H9 (cell line): Measurements from ENCODE around the gene SETDB2. TPM values are rescaled to one million over a fixed set of nuclear protein-coding genes. Genes with fewer than 3 reads are reported as not detected.

Source experiments
- DNase-seq: peaks from one replicate; pipeline ENCODE4 v3.0.0-alpha.2; 2017
- H2AFZ ChIP-seq: one replicate; pipeline ENCODE4 v1.6.1; 2013; ENCODE audit warnings: mild to moderate bottlenecking, low read length, control low read depth, moderate library complexity
- H2AK5ac ChIP-seq: 2 replicates; pipeline ENCODE4 v1.6.1; 2013; ENCODE audit warnings: low read length, control low read depth, mixed read lengths; ENCODE audit not compliant: insufficient read length
- H2BK120ac ChIP-seq: one replicate; pipeline ENCODE4 v1.6.1; 2013; ENCODE audit warnings: low read depth, mild to moderate bottlenecking, low read length, control low read depth, inconsistent platforms; ENCODE audit not compliant: poor library complexity, severe bottlenecking
- H2BK12ac ChIP-seq: 2 replicates; pipeline ENCODE4 v1.6.1; 2013; ENCODE audit warnings: low read length, control low read depth, mixed read lengths, low read depth; ENCODE audit not compliant: insufficient read length
- H2BK15ac ChIP-seq: 2 replicates; pipeline ENCODE4 v1.6.1; 2013; ENCODE audit warnings: low read depth, low read length, control low read depth
- H2BK20ac ChIP-seq: one replicate; pipeline ENCODE4 v1.6.1; 2013; ENCODE audit warnings: low read depth, mild to moderate bottlenecking, low read length, control low read depth, inconsistent platforms; ENCODE audit not compliant: poor library complexity, severe bottlenecking
- H2BK5ac ChIP-seq: 2 replicates; pipeline ENCODE4 v1.6.1; 2013; ENCODE audit warnings: low read length, control low read depth, mixed read lengths; ENCODE audit not compliant: insufficient read length
- H3K14ac ChIP-seq: 2 replicates; pipeline ENCODE4 v1.6.1; 2013; ENCODE audit warnings: low read length, control low read depth; ENCODE audit not compliant: insufficient read depth
- H3K18ac ChIP-seq: 2 replicates; pipeline ENCODE4 v1.6.1; 2013; ENCODE audit warnings: low read depth, mild to moderate bottlenecking, mixed read lengths, low read length, control low read depth; ENCODE audit not compliant: insufficient read length
- H3K23ac ChIP-seq: 2 replicates; pipeline ENCODE4 v1.6.1; 2013; ENCODE audit warnings: low read length, control low read depth, mixed read lengths, low read depth; ENCODE audit not compliant: insufficient read length
- H3K23me2 ChIP-seq: 2 replicates; pipeline ENCODE4 v1.6.1; 2013; ENCODE audit warnings: low read depth, mild to moderate bottlenecking, mixed read lengths, low read length, control low read depth; ENCODE audit not compliant: insufficient read length, poor library complexity, severe bottlenecking
- H3K27ac ChIP-seq: 2 replicates; pipeline ENCODE4 v1.5.1; 2013; ENCODE audit warnings: low read length, control low read depth, mixed read lengths, low read depth; ENCODE audit not compliant: insufficient read length
- H3K27me3 ChIP-seq: 2 replicates; pipeline ENCODE4 v1.6.1; 2013; ENCODE audit warnings: low read length, control low read depth, inconsistent platforms; ENCODE audit not compliant: insufficient read depth
- H3K4ac ChIP-seq: 2 replicates; pipeline ENCODE4 v1.6.1; 2013; ENCODE audit warnings: low read depth, mild to moderate bottlenecking, control low read depth, inconsistent platforms, low read length, moderate library complexity
- H3K4me1 ChIP-seq: 2 replicates; pipeline ENCODE4 v1.6.1; 2013; ENCODE audit warnings: low read length, control low read depth, inconsistent platforms; ENCODE audit not compliant: insufficient read depth
- H3K4me2 ChIP-seq: 2 replicates; pipeline ENCODE4 v1.6.1; 2013; ENCODE audit warnings: low read length, control low read depth, mixed read lengths; ENCODE audit not compliant: insufficient read length, insufficient read depth
- H3K56ac ChIP-seq: 2 replicates; pipeline ENCODE4 v1.6.1; 2013; ENCODE audit warnings: low read depth, mild to moderate bottlenecking, mixed read lengths, low read length, control low read depth; ENCODE audit not compliant: insufficient read length
- H3K79me1 ChIP-seq: 2 replicates; pipeline ENCODE4 v1.6.1; 2013; ENCODE audit warnings: low read depth, mild to moderate bottlenecking, moderate library complexity, low read length, control low read depth, inconsistent platforms; ENCODE audit not compliant: insufficient read depth, poor library complexity, severe bottlenecking
- H3K79me2 ChIP-seq: 2 replicates; pipeline ENCODE4 v1.6.1; 2013; ENCODE audit warnings: low read length, control low read depth, inconsistent platforms; ENCODE audit not compliant: insufficient read depth
- H3K9ac ChIP-seq: 2 replicates; pipeline ENCODE4 v1.6.1; 2013; ENCODE audit warnings: low read length, control low read depth, mixed read lengths; ENCODE audit not compliant: insufficient read length; ENCODE audit errors: extremely low read depth
- H3K9me3 ChIP-seq: one replicate; pipeline ENCODE4 v1.6.1; 2013; ENCODE audit warnings: low read depth, low read length, inconsistent platforms; ENCODE audit not compliant: control insufficient read depth
- H3T11ph ChIP-seq: one replicate; pipeline ENCODE4 v1.6.1; 2013; ENCODE audit warnings: mild to moderate bottlenecking, low read length, control low read depth, inconsistent platforms
- H4K20me1 ChIP-seq: one replicate; pipeline ENCODE4 v1.6.1; 2013; ENCODE audit not compliant: control insufficient read depth, insufficient read length, insufficient read depth
- H4K5ac ChIP-seq: 2 replicates; pipeline ENCODE4 v1.6.1; 2013; ENCODE audit warnings: low read depth, mild to moderate bottlenecking, mixed read lengths, low read length, control low read depth; ENCODE audit not compliant: insufficient read length
- H4K8ac ChIP-seq: replicated peaks from 2 replicates; pipeline ENCODE4 v1.6.1; 2013; ENCODE audit warnings: low read length, control low read depth, mixed read lengths, low read depth; ENCODE audit not compliant: insufficient read length
- H4K91ac ChIP-seq: 2 replicates; pipeline ENCODE4 v1.6.1; 2013; ENCODE audit warnings: low read depth, mild to moderate bottlenecking, moderate library complexity, mixed read lengths, low read length, control low read depth; ENCODE audit not compliant: insufficient read length
- H3K27ac Mint-ChIP-seq, 3 experiments: 2 replicates in 2 of 3; 3 replicates in 1 of 3; pipeline ENCODE4 v1.8.0; 2020 to 2021; ENCODE audit warnings: mixed read lengths in 3 of 3, mild to moderate bottlenecking in 1 of 3, moderate library complexity in 1 of 3
- H3K27me3 Mint-ChIP-seq: 2 replicates; pipeline ENCODE4 v1.8.0; 2021; ENCODE audit warnings: low read depth, mild to moderate bottlenecking, moderate library complexity, mixed read lengths
- H3K36me3 Mint-ChIP-seq, 3 experiments: 2 replicates in 2 of 3; 3 replicates in 1 of 3; pipeline ENCODE4 v1.8.0; 2020 to 2021; ENCODE audit warnings: low read depth in 3 of 3, mixed read lengths in 3 of 3; ENCODE audit not compliant: insufficient read depth in 1 of 3
- H3K4me1 Mint-ChIP-seq, 2 experiments: 2 replicates each; pipeline ENCODE4 v1.8.0; 2020; ENCODE audit warnings: mixed read lengths in 2 of 2
- H3K4me3 Mint-ChIP-seq, 2 experiments: 2 replicates in 1 of 2; 3 replicates in 1 of 2; pipeline ENCODE4 v1.8.0; 2020 to 2021; ENCODE audit warnings: mild to moderate bottlenecking in 2 of 2, mixed read lengths in 2 of 2, moderate library complexity in 1 of 2
- H3K9me3 Mint-ChIP-seq, 2 experiments: 2 replicates in 1 of 2; 3 replicates in 1 of 2; pipeline ENCODE4 v1.8.0; 2020; ENCODE audit warnings: mild to moderate bottlenecking in 2 of 2, mixed read lengths in 2 of 2, moderate library complexity in 1 of 2
- CTCF ChIP-seq: fragments of 200-600 bp; sonication (generic); conservative IDR thresholded peaks from 3 replicates; pipeline ENCODE4 v1.8.0; 2021; ENCODE audit warnings: antibody characterized with exemption, mild to moderate bottlenecking
- WGBS: extraction: QIAGEN DNeasy Blood & Tissue Kit; methylation state at CpG from one replicate; pipeline ENCODE4 v1.1.7; 2013; ENCODE audit warnings: missing lambda C conversion rate, low lambda C conversion rate, mixed read lengths; ENCODE audit not compliant: insufficient read length; ENCODE audit errors: extremely low coverage; 5-methylcytosine and 5-hydroxymethylcytosine counted together
- total RNA-seq: library from RNA; stranded (reverse); gene quantifications from 2 replicates; pipeline ENCODE4 v1.2.1, GENCODE V29; 2021

Gene SETDB2
- total RNA-seq, 1 experiment from 2014 or later, result 5.7 TPM

GRCh38 chr13:49418206-49418605 is 25.9 kb upstream of the SETDB2 start:
- Mint-ChIP-seq H3K9me3 (no peaks in the 10 kb centered on the region), H3K4me1 (peaks cover 16 to 18% of the 10 kb centered on the region in 2 experiments), H3K4me3 (no peak overlapping the region), H3K27me3 (peaks cover 10% of the 10 kb centered on the region), H3K27ac (no peak overlapping the region), H3K36me3 (no peaks in the 10 kb centered on the region)
- no peak overlapping the region for H3K14ac ChIP-seq
- H2AK5ac ChIP-seq, result no peak overlapping the region
- no peaks in the 10 kb centered on the region for H3K79me2 ChIP-seq
- H3T11ph ChIP-seq, result no peak overlapping the region
- H3K79me1 ChIP-seq, result no peaks in the 10 kb centered on the region
- peaks cover 3% of the 10 kb centered on the region; the same call in 1 of the 2 replicates for H3K4me1 ChIP-seq
- no peak overlapping the region for H4K8ac ChIP-seq
- no CpG with 5 or more reads among the region's 1 CpG for WGBS
- TF ChIP-seq CTCF, result no peak
- no peaks in the 10 kb centered on the region for H3K9me3 ChIP-seq
- H4K91ac ChIP-seq, result no peak overlapping the region
- H2AFZ ChIP-seq, result no peak overlapping the region
- no peak overlapping the region for H2BK120ac ChIP-seq
- H2BK5ac ChIP-seq, result no peak overlapping the region
- H3K27me3 ChIP-seq, result peaks cover 3% of the 10 kb centered on the region; the same call in 1 of the 2 replicates
- H2BK20ac ChIP-seq, result no peak overlapping the region
- no peak overlapping the region for H3K9ac ChIP-seq
- no peak overlapping the region for H2BK12ac ChIP-seq
- no peak overlapping the region for H3K27ac ChIP-seq
- H4K5ac ChIP-seq, result no peak overlapping the region
- no peak for DNase-seq
- no peaks in the 10 kb centered on the region for H4K20me1 ChIP-seq
- H3K56ac ChIP-seq, result no peak overlapping the region
- no peak overlapping the region for H3K4ac ChIP-seq
- H2BK15ac ChIP-seq, result no peak overlapping the region
- H3K23me2 ChIP-seq, result no peaks in the 10 kb centered on the region
- H3K4me2 ChIP-seq, result no peak overlapping the region
- H3K23ac ChIP-seq, result no peak overlapping the region
- H3K18ac ChIP-seq, result no peak overlapping the region
